Esophagus muscularis mucosa (tissue), 4 donors: Measurements from ENCODE around the gene IQCE. TPM values are rescaled to one million over a fixed set of nuclear protein-coding genes. Genes with fewer than 3 reads are reported as not detected.

ENCODE experiments used
- DNase-seq: peaks from one replicate; pipeline ENCODE4 v3.0.0-alpha.2; 2017; ENCODE audit errors: extremely low spot score
- H3K27ac ChIP-seq, 4 donors: fragments of 200-600 bp; sonication (generic); replicated peaks in 1 of 4; 1 replicate in 3 of 4; 2 replicates in 1 of 4; pipeline ENCODE4 v1.5.1; 2016 to 2019; ENCODE audit warnings: mild to moderate bottlenecking in 1 of 4
- H3K27me3 ChIP-seq, 4 donors: fragments of 200-600 bp; sonication (generic); one replicate each; pipeline versions ENCODE4 v1.5.1 to v1.6.0; 2016 to 2019
- H3K36me3 ChIP-seq, 4 donors: fragments of 200-600 bp; sonication (generic); one replicate each; pipeline ENCODE4 v1.5.1; 2016 to 2019
- H3K4me1 ChIP-seq, 4 donors: fragments of 200-600 bp; sonication (generic); one replicate each; pipeline ENCODE4 v1.5.1; 2016 to 2019
- H3K4me3 ChIP-seq, 4 donors: fragments of 200-600 bp; sonication (generic); 1 replicate in 2 of 4; 2 replicates in 2 of 4; pipeline ENCODE4 v1.5.1; 2016 to 2019; ENCODE audit warnings: mild to moderate bottlenecking in 4 of 4, moderate library complexity in 1 of 4
- H3K9me3 ChIP-seq, 4 donors: fragments of 200-600 bp; sonication (generic); 1 replicate in 3 of 4; 2 replicates in 1 of 4; pipeline ENCODE4 v1.5.1; 2016 to 2019
- EP300 ChIP-seq: sonication (generic); formaldehyde crosslinking; IDR thresholded peaks from one replicate; pipeline ENCODE4 v1.6.1; 2017; ENCODE audit warnings: antibody characterized with exemption
- POLR2A ChIP-seq: fragments of 450-650 bp; IDR thresholded peaks from one replicate; pipeline ENCODE4 v1.6.1; 2017; ENCODE audit warnings: antibody characterized with exemption, moderate library complexity, mild to moderate bottlenecking, low read depth
- POLR2AphosphoS5 ChIP-seq, 2 donors: sonication (generic); formaldehyde crosslinking; IDR thresholded peaks; one replicate each; pipeline ENCODE4 v1.6.1; 2017; ENCODE audit warnings: antibody characterized with exemption in 2 of 2
- WGBS: methylation state at CpG from one replicate; pipeline ENCODE4 v1.1.5; 2018; 5-methylcytosine and 5-hydroxymethylcytosine counted together
- intact Hi-C: fragments of 100-400 bp; cut with DNase I; formaldehyde crosslinking; loops from one replicate; pipeline ENCODE4 v1.15.1; 2023
- total RNA-seq, 4 donors: library from RNA; depleted of rRNA; stranded (reverse); fragments of >200 nt; gene quantifications; one replicate each; pipeline versions ENCODE4 v1.1.0 to v1.2.1, GENCODE V29; 2016
- TF ChIP-seq, protein P1 (sequence below), 3 experiments: fragments of 200-600 bp in 2 of 3; fragments of 450-650 bp in 1 of 3; sonication (generic) in 2 of 3; IDR thresholded peaks; one replicate each; pipeline ENCODE4 v1.5.1; 2017 to 2019; ENCODE audit warnings: antibody characterized with exemption in 3 of 3, mild to moderate bottlenecking in 2 of 3, moderate library complexity in 1 of 3

IQCE gene
- total RNA-seq, 4 donors from 2014 or later: 13.0 to 22.4 (median 18.0) TPM

GRCh38 chr7:2661602-2662272 lies 103.0 kb downstream of the IQCE start:
- no peak for DNase-seq
- Histone ChIP-seq H3K27me3 (no peaks in the 10 kb centered on the region), H3K4me3 (no peak overlapping the region), H3K9me3 (no peaks in the 10 kb centered on the region), H3K27ac (no peak overlapping the region), H3K4me1 (peaks cover 16 to 31% (median 17%) of the 10 kb centered on the region in 4 donors), H3K36me3 (peaks cover 0 to 53% (median 41%) of the 10 kb centered on the region in 4 donors)
- intact Hi-C loops: no loop called here
- TF ChIP-seq POLR2AphosphoS5 (IDR thresholded peaks at IDR 0.05) (no peak), EP300 (no peak), POLR2A (no peak)
- TF ChIP-seq, protein P1, sequence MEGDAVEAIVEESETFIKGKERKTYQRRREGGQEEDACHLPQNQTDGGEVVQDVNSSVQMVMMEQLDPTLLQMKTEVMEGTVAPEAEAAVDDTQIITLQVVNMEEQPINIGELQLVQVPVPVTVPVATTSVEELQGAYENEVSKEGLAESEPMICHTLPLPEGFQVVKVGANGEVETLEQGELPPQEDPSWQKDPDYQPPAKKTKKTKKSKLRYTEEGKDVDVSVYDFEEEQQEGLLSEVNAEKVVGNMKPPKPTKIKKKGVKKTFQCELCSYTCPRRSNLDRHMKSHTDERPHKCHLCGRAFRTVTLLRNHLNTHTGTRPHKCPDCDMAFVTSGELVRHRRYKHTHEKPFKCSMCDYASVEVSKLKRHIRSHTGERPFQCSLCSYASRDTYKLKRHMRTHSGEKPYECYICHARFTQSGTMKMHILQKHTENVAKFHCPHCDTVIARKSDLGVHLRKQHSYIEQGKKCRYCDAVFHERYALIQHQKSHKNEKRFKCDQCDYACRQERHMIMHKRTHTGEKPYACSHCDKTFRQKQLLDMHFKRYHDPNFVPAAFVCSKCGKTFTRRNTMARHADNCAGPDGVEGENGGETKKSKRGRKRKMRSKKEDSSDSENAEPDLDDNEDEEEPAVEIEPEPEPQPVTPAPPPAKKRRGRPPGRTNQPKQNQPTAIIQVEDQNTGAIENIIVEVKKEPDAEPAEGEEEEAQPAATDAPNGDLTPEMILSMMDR (IDR thresholded peaks at IDR 0.05): no peak
- 90% methylated on average over 41 of the region's 43 CpGs for whole genome bisulfite sequencing

GRCh38 chr7:2662273-2663120 lies 103.7 kb downstream of the IQCE start:
- 78% methylated on average over 22 of the region's 33 CpGs for WGBS
- no peak for DNase-seq

DNA sequence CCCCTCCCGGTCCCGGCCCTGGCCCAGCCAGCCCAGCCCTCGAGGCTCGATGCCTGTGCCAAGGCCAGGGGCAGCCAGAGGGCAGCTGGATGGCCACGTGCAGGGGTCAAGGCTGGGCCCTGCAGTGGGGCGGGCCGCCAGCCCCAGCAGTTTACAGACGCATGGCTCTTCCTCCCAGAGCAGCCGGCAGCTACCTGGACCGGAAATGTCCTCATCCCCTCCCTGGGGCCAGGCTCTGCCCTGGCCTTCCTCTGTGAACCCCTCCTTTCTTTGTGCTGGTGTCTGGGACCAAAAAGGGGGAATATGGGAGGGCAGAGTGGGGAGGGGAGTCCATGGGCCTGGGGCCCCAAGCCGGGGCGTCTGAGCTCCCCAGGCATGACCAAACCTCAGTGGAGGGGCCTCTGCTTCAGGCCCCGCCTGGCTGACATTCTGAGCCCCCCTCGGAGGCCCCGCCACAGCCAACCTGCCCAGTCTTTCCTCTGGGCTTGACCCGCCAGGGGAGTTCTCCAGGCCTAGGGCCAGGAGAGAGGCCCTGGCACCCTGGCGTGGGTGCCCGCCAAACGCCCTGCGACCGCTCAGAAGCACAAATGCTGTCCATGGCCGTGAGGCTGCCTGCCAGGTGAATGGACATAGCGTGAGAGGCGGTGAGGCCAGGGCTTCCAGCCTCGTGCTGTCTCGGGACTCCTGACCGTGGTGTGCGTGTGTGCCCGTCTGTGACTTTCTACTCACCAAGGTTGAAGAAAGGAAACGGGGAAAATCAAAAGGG lies 104.5 kb downstream of the IQCE start:
- Histone ChIP-seq H3K9me3 (peaks cover 0 to 4% (median 0%) of the 10 kb centered on the region in 4 donors), H3K4me3 (no peak overlapping the region), H3K4me1 (peaks cover 16 to 31% (median 17%) of the 10 kb centered on the region in 4 donors), H3K36me3 (peaks cover 0 to 40% (median 27%) of the 10 kb centered on the region in 4 donors), H3K27ac (peak overlapping the region in 2 of 4 donors; percentile 23 to 48), H3K27me3 (no peaks in the 10 kb centered on the region)
- intact Hi-C loops: no loop called here
- no peak for TF ChIP-seq POLR2A
- TF ChIP-seq POLR2AphosphoS5 (IDR thresholded peaks at IDR 0.05): peak; percentile 42 to 63
- TF ChIP-seq, protein P1 (IDR thresholded peaks at IDR 0.05): no peak
- no peak for TF ChIP-seq EP300
- no peak for DNase-seq
- 65% methylated on average over 23 of the region's 30 CpGs for WGBS

More at GRCh38 chr7:2662273-2663120, 103.7 kb downstream of the IQCE start:
- Histone ChIP-seq H3K9me3 (peaks cover 0 to 4% (median 0%) of the 10 kb centered on the region in 4 donors), H3K4me3 (no peak overlapping the region), H3K4me1 (peaks cover 16 to 31% (median 17%) of the 10 kb centered on the region in 4 donors), H3K27me3 (no peaks in the 10 kb centered on the region), H3K36me3 (peaks cover 0 to 48% (median 35%) of the 10 kb centered on the region in 4 donors), H3K27ac (peak overlapping the region in 1 of 4 donors; percentile 48)
- intact Hi-C loops: no loop called here
- TF ChIP-seq EP300 (no peak), POLR2AphosphoS5 (IDR thresholded peaks at IDR 0.05) (no peak), POLR2A (no peak)
- TF ChIP-seq, protein P1 (IDR thresholded peaks at IDR 0.05): no peak

GRCh38 chr7:2663960-2664359 lies 105.2 kb downstream of the IQCE start:
- Histone ChIP-seq H3K27me3 (no peaks in the 10 kb centered on the region), H3K9me3 (peaks cover 0 to 4% (median 0%) of the 10 kb centered on the region in 4 donors), H3K36me3 (peaks cover 0 to 33% (median 20%) of the 10 kb centered on the region in 4 donors), H3K4me3 (no peak overlapping the region), H3K27ac (no peak overlapping the region), H3K4me1 (peaks cover 16 to 31% (median 17%) of the 10 kb centered on the region in 4 donors)
- no peak for DNase-seq
- WGBS: 46% methylated on average over 3 of the region's 4 CpGs
- TF ChIP-seq POLR2AphosphoS5 (IDR thresholded peaks at IDR 0.05) (no peak), POLR2A (no peak), EP300 (no peak)
- TF ChIP-seq, protein P1 (IDR thresholded peaks at IDR 0.05): no peak
- intact Hi-C loops: no loop called here
